GM12872 (cell line): Measurements from ENCODE around the gene NMRK1.

ENCODE experiments used
- TF ChIP-seq, protein P1 (sequence below): IDR thresholded peaks from 3 replicates; pipeline ENCODE4 v1.5.1; 2011; ENCODE audit warnings: low read depth, mild to moderate bottlenecking, low read length, moderate library complexity; ENCODE audit not compliant: insufficient read depth

Gene NMRK1

DNA sequence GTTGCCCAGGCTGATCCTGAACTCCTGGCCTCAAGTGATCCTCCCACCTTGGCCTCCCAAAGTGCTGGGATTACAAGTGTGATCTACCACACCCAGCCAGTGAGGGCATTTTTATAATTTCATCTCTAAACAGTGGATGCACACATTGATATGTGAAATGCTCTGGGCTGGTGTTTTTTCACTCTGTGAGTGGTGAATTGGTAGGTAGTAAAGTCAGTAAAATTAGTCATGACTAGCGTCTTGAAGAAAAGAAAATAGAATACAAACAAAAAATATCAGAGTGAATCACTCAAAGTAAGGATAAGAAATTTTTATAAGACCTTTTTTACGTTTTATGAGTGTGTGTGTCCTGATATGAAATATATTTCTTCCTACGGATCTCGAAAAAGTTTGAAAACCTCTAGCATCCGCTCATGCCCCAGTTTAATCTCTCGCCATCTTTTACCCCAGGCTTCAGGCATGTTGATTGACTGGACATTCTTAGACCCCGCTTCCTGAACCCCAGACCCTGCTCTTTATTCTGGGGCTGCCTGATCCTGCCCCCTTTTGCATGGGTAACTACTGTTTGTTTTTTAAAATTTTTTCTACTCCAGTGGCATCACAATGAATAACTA, 14.3 kb upstream of the NMRK1 start:
- TF ChIP-seq, protein P1, sequence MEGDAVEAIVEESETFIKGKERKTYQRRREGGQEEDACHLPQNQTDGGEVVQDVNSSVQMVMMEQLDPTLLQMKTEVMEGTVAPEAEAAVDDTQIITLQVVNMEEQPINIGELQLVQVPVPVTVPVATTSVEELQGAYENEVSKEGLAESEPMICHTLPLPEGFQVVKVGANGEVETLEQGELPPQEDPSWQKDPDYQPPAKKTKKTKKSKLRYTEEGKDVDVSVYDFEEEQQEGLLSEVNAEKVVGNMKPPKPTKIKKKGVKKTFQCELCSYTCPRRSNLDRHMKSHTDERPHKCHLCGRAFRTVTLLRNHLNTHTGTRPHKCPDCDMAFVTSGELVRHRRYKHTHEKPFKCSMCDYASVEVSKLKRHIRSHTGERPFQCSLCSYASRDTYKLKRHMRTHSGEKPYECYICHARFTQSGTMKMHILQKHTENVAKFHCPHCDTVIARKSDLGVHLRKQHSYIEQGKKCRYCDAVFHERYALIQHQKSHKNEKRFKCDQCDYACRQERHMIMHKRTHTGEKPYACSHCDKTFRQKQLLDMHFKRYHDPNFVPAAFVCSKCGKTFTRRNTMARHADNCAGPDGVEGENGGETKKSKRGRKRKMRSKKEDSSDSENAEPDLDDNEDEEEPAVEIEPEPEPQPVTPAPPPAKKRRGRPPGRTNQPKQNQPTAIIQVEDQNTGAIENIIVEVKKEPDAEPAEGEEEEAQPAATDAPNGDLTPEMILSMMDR, result no peak

DNA sequence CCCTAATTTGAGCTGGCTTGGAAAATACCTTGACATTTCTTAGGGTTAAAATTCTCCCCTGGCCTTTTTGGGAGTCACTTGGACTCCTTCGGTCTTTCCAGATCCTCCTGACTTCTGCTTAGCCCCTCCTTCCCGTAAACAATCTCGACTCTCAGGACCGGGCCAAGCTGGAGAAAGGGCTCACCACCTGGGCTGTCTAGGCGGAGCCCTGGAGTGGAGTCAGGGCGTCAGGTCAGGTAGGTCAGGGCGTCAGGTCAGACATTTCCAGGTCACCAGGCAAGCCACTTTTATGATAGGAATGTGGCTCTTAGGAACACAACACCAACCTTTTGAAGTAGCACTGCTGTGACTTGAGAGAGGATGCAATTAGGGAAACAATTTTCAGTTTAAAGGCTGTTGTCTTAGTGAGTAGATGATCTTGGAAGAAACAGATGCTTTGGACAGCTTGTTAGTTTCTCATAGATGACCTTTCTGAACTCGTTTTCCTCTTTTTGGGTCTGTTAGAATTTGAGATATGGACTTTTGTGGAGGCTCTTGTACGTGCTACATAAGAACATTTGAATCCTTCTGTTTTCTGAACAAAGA, 13.1 kb upstream of the NMRK1 start:
- TF ChIP-seq, protein P1, result no peak

DNA sequence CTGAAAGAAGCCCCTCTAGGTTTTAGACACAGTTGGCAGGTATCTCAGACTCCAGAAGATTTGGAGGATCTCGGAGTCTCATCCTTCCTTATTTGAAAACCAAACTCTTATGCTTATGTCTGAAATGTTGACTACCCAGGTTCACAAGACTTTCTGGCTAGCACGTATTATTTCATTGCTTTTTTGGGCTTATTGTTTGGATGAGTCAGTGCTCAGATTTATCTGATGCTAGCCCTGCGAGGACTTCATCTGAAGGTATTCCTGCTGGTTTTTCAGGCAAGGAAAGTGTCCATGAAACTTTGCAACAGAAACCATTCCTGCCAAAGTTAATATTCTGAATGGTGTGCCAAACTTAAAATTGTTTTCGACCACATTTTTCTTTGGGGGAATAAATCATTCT, 8.8 kb upstream of the NMRK1 start:
- TF ChIP-seq, protein P1, result no peak

DNA sequence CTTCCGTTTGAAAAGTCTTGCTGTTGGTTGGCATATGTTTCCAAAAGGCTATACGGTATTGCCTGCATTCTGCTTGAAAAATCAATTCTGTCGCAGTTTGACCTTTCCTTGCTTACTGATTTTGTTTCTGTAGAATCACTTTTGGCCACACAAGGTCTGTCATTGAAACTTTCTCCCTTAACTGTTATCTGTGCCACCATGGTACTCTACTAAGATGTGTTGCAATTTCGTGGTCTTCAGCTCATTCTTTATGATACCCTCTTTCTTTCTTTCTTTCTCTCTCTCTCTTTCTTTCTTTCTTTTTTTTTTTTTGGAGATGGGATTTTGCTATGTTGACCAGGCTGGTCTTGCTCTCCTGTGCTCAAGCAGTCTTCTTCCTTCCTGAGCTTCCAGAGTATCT, 4.8 kb upstream of the NMRK1 start:
- TF ChIP-seq, protein P1, result no peak

DNA sequence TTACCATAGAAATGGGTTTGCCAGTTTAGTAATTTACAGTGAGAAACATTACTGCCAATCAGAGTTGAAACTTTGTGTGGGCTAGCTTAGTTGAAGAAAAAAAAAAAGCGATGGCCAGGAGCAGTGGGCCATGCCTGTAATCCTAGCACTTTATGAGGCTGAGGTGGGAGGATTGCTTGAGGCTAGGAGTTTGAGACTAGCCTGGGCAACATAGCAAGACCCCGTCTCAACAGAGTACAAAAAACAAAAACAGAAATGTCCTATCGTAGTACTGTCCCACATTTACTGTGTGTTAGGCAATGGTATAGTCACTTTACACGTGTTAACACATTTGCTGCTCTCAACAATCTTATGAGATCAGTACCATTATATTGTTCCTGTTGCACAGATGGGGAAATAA, 2.6 kb upstream of the NMRK1 start:
- TF ChIP-seq, protein P1, result no peak

DNA sequence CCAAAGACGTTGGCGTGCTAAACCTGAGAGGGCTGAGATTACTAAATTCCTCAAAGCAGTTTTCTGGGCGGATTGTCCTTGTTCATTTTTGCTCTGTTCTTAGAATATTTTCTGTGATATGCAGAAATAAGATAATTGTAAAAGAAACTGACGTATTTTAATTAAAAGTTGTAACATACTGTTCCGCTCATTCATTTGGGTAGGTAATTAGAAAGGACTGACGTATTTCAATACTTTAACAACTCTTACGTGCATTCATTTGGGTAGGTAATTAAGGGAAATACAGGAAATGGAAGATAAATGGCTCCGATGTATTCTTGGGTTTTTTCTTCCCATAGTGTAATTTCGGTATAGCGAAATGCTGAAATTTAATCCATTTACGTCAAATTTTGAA, 1.4 kb upstream of the NMRK1 start:
- TF ChIP-seq, protein P1, result no peak

DNA sequence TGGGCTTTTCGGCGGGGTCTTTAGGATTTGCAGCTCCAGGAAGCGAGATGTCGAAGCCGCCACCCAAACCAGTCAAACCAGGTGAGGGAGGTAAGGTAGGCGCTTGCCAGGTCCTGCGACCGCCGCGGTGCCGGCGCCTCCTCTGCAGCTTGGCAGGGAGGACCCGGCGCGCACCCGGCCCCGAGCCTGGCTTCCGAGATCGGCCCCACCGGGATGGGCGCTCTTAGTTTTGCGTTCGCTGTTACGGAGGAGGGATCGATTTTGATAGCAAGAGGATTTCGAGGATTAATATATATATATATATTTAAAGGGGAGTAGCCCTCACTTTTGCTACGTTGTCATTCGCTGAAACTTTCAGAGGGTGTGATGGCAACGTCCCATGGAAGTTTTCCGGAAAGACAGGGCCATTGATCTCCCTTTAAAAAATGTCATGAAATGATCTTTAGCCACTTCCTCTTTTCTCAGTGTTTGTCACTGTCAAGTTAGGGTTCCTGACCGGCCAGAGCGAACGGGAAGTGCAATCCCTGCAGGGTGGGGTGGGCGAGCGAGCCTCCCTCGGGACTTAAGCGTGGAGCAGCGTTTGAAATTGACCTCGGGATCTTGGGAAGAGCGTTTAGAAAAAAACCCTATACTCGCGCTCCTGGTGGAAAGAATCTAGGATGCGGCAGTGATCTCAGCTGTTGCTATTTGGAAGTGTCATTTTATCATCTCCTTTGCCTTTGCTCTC, 854 bp upstream of the NMRK1 start:
- TF ChIP-seq, protein P1, result no peak
